ENCODE results near the gene ADGRB3. TPM values are rescaled to one million over a fixed set of nuclear protein-coding genes. Genes with fewer than 3 reads are reported as not detected.

ADGRB3 gene
- total and polyA plus RNA-seq, 10 of the 15 experiments (the other 5 are each of a cell fraction or from before 2014, with no cell fraction given), result 0.03 to 0.06 TPM; not detected in 8

GRCh38 chr6:69305456-69305855, 670.4 kb downstream of the ADGRB3 start (continued):
- TF ChIP-seq ZBTB11 (CRISPR knock-in tag; IDR thresholded peaks at IDR 0.05), result no peak
- TF ChIP-seq ZNF274 (IDR thresholded peaks at IDR 0.05; ENCODE audit: insufficient read depth, insufficient read length), result no peak
- TF ChIP-seq NFIC (IDR thresholded peaks at IDR 0.05; ENCODE audit: low read depth, low read length), result no peak
- no peak for TF ChIP-seq RAD51 (IDR thresholded peaks at IDR 0.05)
- no peak for TF ChIP-seq EED (IDR thresholded peaks at IDR 0.05; ENCODE audit: low read depth)

- Histone ChIP-seq H3K79me2 (ENCODE audit: control insufficient read depth, insufficient read depth, low read length) (no peaks in the 10 kb centered on the region), H3K4me3 (no peak overlapping the region), H3K27me3 (replicated peaks in 1 of 2; ENCODE audit: control insufficient read depth in 2 of 2, insufficient read depth in 2 of 2, low read length in 1 of 2) (no peaks in the 10 kb centered on the region), H2AFZ (ENCODE audit: control insufficient read depth, low read depth, low read length) (no peak overlapping the region), H3K4me1 (ENCODE audit: control insufficient read depth, insufficient read depth, low read length) (no peaks in the 10 kb centered on the region), H3K4me2 (ENCODE audit: control insufficient read depth, insufficient read depth) (no peak overlapping the region), H3K9ac (ENCODE audit: control insufficient read depth, insufficient read depth, low read length) (no peak overlapping the region), H3K9me3 (replicated peaks; ENCODE audit: control insufficient read depth, insufficient read depth, low read length) (no peaks in the 10 kb centered on the region), H3K27ac (ENCODE audit: control insufficient read depth, insufficient read depth) (no peak overlapping the region), H3K36me3 (ENCODE audit: control insufficient read depth in 2 of 2, insufficient read depth in 2 of 2, low read length in 1 of 2) (no peaks in the 10 kb centered on the region), H4K20me1 (ENCODE audit: control insufficient read depth, insufficient read depth) (no peaks in the 10 kb centered on the region)
- ChIA-PET RAD21 (ENCODE audit: unreplicated experiment) (no interaction called here), POLR2A (no interaction called here), SMC1A (ENCODE audit: uncharacterized antibody, unreplicated experiment) (no interaction called here), CTCF (no interaction called here)
- TF ChIP-seq EZH2 (IDR thresholded peaks at IDR 0.05; ENCODE audit: borderline replicate concordance, control insufficient read depth, low read depth, low read length), result no peak
- no peak for TF ChIP-seq RBBP5 (conservative IDR thresholded peaks at IDR 0.05)
- no peak for TF ChIP-seq EP300 (IDR thresholded peaks at IDR 0.05; ENCODE audit: borderline replicate concordance in 1 of 2, control insufficient read depth in 1 of 2, low read depth in 2 of 2, low read length in 2 of 2)
- TF ChIP-seq EED (IDR thresholded peaks at IDR 0.05; ENCODE audit: low read depth), result no peak
- TF ChIP-seq NR2C2 (IDR thresholded peaks at IDR 0.05; ENCODE audit: borderline replicate concordance, control insufficient read depth, insufficient read length, low read depth), result no peak
- TF ChIP-seq PAX8 (IDR thresholded peaks at IDR 0.05), result no peak
- no peak for TF ChIP-seq DPF2 (IDR thresholded peaks at IDR 0.05)
- no peak for TF ChIP-seq NFYA (IDR thresholded peaks at IDR 0.05; ENCODE audit: borderline replicate concordance, low read depth, low read length)
- TF ChIP-seq ATF7 (IDR thresholded peaks at IDR 0.05; ENCODE audit: low read depth), result no peak
- TF ChIP-seq WRNIP1 (IDR thresholded peaks at IDR 0.05; ENCODE audit: borderline replicate concordance, low read depth, low read length), result no peak
- ATAC-seq (no peak), FAIRE-seq (no peak), DNase-seq (ENCODE audit: low read depth, low spot score) (no peak)
- in situ Hi-C loops (cut with MboI) (no loop called here), intact Hi-C loops (cut with micrococcal nuclease; ENCODE audit: unreplicated experiment) (no loop called here)
- WGBS (ENCODE audit: insufficient coverage, insufficient replicate concordance, low lambda C conversion rate, missing lambda C conversion rate), result 0% methylated on average over 2 of the region's 2 CpGs
- BruUV-seq (replicated peaks), result no TSS peak
Measured at GRCh38 chr6:69308584-69308983, 673.5 kb downstream of the ADGRB3 start.
